AG10803 (cell line): ENCODE data around the gene TNFRSF25.

Source experiments
- DNase-seq: peaks from one replicate; pipeline ENCODE4 v3.0.0; 2010; ENCODE audit warnings: low read depth
- H3K4me3 ChIP-seq: 2 replicates; pipeline ENCODE4 v1.5.1; 2011; ENCODE audit warnings: mild to moderate bottlenecking, low read length, control low read depth
- TF ChIP-seq, protein P1 (sequence below): conservative IDR thresholded peaks from 2 replicates; pipeline ENCODE4 v1.5.1; 2011; ENCODE audit warnings: mild to moderate bottlenecking, low read length, control low read depth, inconsistent platforms

The TNFRSF25 gene, protein sequence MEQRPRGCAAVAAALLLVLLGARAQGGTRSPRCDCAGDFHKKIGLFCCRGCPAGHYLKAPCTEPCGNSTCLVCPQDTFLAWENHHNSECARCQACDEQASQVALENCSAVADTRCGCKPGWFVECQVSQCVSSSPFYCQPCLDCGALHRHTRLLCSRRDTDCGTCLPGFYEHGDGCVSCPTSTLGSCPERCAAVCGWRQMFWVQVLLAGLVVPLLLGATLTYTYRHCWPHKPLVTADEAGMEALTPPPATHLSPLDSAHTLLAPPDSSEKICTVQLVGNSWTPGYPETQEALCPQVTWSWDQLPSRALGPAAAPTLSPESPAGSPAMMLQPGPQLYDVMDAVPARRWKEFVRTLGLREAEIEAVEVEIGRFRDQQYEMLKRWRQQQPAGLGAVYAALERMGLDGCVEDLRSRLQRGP

DNA sequence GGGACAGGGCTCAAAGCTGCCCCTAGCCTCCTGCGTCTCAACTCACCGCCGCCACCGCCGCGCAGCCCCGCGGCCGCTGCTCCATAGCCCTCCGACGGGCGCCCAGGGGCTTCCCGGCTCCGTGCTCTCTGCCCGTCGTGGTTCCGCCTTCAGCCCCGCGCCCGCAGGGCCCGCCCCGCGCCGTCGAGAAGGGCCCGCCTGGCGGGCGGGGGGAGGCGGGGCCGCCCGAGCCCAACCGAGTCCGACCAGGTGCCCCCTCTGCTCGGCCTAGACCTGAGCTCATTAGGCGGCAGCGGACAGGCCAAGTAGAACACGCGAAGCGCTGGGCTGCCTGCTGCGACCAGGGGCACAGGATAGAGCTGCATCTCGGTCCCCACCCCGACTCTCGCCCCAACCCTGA is at the start of gene TNFRSF25:
Gene TNFRSF25 (minus strand): TSS at position 151 of the 400 bp plus-strand sequence. CDS start 66 bp downstream, at position 85.
- H3K4me3 ChIP-seq: no peak within 1 kb of the TSS
- TF ChIP-seq, protein P1, sequence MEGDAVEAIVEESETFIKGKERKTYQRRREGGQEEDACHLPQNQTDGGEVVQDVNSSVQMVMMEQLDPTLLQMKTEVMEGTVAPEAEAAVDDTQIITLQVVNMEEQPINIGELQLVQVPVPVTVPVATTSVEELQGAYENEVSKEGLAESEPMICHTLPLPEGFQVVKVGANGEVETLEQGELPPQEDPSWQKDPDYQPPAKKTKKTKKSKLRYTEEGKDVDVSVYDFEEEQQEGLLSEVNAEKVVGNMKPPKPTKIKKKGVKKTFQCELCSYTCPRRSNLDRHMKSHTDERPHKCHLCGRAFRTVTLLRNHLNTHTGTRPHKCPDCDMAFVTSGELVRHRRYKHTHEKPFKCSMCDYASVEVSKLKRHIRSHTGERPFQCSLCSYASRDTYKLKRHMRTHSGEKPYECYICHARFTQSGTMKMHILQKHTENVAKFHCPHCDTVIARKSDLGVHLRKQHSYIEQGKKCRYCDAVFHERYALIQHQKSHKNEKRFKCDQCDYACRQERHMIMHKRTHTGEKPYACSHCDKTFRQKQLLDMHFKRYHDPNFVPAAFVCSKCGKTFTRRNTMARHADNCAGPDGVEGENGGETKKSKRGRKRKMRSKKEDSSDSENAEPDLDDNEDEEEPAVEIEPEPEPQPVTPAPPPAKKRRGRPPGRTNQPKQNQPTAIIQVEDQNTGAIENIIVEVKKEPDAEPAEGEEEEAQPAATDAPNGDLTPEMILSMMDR: no peak
- DNase-seq: no peak

DNA sequence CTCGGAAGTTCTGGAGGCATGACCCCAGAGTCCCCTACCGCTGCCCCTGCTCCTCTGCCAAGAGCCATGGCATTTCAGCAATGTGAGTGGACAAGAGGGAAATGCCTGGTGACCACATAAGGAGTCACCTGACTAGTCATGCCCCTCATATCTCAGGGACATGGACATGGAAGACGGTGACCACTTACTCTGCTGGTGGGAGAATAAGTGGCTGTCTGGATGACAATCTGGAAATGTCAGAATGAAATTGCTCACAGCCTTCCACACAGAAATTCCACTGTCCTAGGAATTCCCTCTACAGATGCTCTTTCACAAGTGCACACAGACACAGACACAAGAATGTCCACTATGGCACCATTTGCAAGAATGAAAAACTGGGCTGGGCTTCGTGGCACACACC is 49.8 kb upstream of the TNFRSF25 start:
- peak; percentile 47 for DNase-seq
- TF ChIP-seq, protein P1: no peak
- H3K4me3 ChIP-seq: no peak overlapping the region

DNA sequence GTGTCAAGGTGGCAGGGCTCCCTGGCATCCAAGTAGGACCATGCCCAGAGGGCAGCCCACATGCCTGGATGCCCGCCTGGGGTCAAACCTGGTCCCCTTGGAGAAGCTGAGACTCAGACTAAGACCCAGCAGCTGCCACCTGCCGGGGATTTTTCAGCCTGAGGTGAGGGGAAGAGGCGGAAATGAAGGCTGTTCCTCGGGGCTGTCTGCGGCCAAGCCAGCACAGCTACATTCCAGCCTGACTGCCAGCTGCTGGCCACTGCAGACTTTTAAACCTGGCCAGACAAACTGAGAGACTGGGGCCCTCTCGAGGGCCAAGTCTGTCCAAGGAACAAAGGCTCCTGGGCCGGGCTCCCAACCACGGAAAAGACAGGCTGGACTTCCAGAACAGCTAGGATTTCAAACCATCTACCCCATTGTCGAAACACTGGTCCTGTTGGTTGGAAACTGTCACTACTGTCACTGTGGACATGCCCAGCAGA is 47.4 kb upstream of the TNFRSF25 start:
- DNase-seq: no peak
- TF ChIP-seq, protein P1: no peak
- no peak overlapping the region for H3K4me3 ChIP-seq

DNA sequence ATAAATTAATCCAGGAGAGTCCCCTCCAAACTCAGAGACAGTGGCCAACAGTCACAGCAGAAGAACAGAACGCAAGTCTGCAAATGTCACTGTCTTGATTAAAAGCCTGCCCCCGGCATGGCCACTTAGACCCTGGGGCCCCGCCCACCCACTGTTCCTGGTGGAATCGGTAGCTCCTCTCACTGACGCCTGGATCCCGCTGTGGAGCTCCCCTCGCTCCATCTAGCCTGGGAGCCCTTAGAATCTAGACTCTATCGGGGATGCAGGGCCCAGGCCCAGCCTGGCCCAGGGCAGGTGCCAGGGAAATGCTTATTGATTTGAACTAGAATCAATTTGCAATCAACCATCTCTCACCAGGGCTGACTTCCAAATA is 46.9 kb upstream of the TNFRSF25 start:
- no peak overlapping the region for H3K4me3 ChIP-seq
- no peak for DNase-seq
- TF ChIP-seq, protein P1: no peak

DNA sequence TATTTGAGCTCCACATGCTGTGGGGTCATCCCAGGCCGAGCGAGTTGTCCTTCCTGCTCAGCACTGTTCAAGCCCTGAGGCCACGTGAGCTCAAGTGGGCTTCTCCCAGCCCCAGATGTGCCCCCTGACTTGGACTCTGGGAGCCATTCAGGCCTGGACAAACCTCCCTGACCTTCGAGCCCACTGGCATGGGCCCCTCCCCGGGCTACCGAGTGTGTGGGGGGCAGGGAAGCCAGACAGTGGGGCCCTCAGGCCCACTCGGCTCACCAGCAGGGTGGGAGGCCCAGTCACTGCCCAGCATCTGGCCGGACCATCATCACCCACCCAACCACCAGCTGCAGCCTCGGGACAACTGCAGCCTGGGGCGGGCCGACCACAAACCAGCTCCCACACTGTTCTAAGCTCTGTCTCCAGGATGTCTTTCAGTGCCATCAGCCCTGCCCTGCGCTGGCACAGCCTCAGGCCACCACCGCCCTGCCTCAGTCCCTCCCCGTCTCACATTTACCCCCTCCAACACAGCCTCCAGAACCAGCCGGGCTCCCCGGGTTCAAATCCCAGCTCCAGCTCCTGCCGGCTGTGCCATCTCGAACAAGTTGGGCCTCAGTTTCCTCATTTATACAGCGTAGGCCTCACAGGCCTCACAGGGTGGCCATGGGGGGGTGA is 46.4 kb upstream of the TNFRSF25 start:
- DNase-seq: no peak
- TF ChIP-seq, protein P1: no peak
- no peak overlapping the region for H3K4me3 ChIP-seq

DNA sequence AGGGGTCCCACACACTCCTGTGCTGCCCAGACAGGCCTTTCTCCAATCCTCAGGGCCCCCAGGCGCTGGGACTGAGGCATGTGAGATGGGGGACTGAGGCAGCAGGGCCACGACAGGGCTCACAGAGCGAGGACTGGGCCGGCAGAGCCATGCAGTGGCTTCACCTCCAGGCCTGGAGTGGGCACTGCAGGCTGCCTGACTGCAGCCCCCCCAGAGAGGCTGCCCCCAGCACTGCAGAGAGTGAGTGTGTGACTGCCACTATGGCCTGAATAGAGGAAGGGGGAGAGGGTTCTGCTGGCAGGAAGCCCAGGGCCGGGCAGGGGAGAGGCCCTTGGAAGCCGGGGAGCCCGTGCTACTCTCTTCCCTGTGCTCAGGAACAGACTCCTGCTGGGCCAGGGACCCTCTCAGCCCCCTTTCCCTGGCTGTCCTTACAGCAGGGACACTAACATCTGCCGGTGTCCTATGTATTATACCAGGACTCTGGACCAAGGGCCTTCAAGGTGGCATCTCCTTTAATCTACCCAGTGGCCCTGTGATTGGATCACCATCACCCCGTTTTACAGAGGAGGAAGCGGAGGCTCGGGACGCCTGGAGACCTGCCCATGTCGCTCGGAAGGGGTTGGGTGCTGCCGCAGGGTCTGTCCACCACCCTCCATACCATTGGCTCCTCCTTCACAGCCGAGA is 45.7 kb upstream of the TNFRSF25 start:
- no peak for DNase-seq
- H3K4me3 ChIP-seq: no peak overlapping the region
- TF ChIP-seq, protein P1: no peak
